Thyroid gland (tissue), 4 donors: Measurements from ENCODE around the gene EIF5. TPM values are rescaled to one million over a fixed set of nuclear protein-coding genes. Genes with fewer than 3 reads are reported as not detected.

Experiments
- DNase-seq, 2 donors: peaks; one replicate each; pipeline ENCODE4 v3.0.0-alpha.2; 2019
- H3K27ac ChIP-seq, 3 donors: fragments of 200-600 bp; sonication (generic); 1 replicate in 2 of 3; 2 replicates in 1 of 3; pipeline ENCODE4 v1.5.1; 2016 to 2019; ENCODE audit warnings: mild to moderate bottlenecking in 1 of 3, moderate library complexity in 1 of 3
- H3K27me3 ChIP-seq: fragments of 200-600 bp; sonication (generic); one replicate; pipeline ENCODE4 v1.5.1; 2019
- H3K36me3 ChIP-seq, 2 donors: fragments of 200-600 bp; sonication (generic); one replicate each; pipeline ENCODE4 v1.5.1; 2016 to 2019
- H3K4me1 ChIP-seq, 2 donors: fragments of 200-600 bp; sonication (generic); one replicate each; pipeline ENCODE4 v1.5.1; 2017 to 2019
- H3K4me3 ChIP-seq, 3 donors: fragments of 200-600 bp; sonication (generic); replicated peaks in 1 of 3; 1 replicate in 2 of 3; 2 replicates in 1 of 3; pipeline ENCODE4 v1.5.1; 2016; ENCODE audit warnings: mild to moderate bottlenecking in 1 of 3
- H3K9me3 ChIP-seq: fragments of 200-600 bp; sonication (generic); one replicate; pipeline ENCODE4 v1.5.1; 2017
- CTCF ChIP-seq, 6 experiments: fragments of 200-600 bp in 3 of 6; fragments of 450-650 bp in 3 of 6; sonication (generic) in 3 of 6; IDR thresholded peaks; one replicate each; pipeline ENCODE4 v1.5.1; 2016 to 2019; ENCODE audit warnings: antibody characterized with exemption in 6 of 6, mild to moderate bottlenecking in 2 of 6, inconsistent platforms in 1 of 6, moderate library complexity in 1 of 6
- POLR2A ChIP-seq, 2 donors: fragments of 450-650 bp; IDR thresholded peaks; one replicate each; pipeline ENCODE4 v1.6.1; 2017; ENCODE audit warnings: antibody characterized with exemption in 2 of 2, mild to moderate bottlenecking in 2 of 2, moderate library complexity in 1 of 2
- WGBS, 2 donors: methylation state at CpG; one replicate each; pipeline ENCODE4 v1.1.5; 2017; 5-methylcytosine and 5-hydroxymethylcytosine counted together
- intact Hi-C: fragments of 100-400 bp; cut with DNase I; formaldehyde crosslinking; loops from one replicate; pipeline ENCODE4 v1.15.1; 2023
- total RNA-seq, 4 donors: library from RNA; depleted of rRNA; stranded (reverse); fragments of >200 nt; gene quantifications; one replicate each; pipeline ENCODE4 v1.2.3, GENCODE V29; 2016

EIF5 gene
- total RNA-seq, 4 donors from 2014 or later: 257 to 428 (median 329) TPM

DNA sequence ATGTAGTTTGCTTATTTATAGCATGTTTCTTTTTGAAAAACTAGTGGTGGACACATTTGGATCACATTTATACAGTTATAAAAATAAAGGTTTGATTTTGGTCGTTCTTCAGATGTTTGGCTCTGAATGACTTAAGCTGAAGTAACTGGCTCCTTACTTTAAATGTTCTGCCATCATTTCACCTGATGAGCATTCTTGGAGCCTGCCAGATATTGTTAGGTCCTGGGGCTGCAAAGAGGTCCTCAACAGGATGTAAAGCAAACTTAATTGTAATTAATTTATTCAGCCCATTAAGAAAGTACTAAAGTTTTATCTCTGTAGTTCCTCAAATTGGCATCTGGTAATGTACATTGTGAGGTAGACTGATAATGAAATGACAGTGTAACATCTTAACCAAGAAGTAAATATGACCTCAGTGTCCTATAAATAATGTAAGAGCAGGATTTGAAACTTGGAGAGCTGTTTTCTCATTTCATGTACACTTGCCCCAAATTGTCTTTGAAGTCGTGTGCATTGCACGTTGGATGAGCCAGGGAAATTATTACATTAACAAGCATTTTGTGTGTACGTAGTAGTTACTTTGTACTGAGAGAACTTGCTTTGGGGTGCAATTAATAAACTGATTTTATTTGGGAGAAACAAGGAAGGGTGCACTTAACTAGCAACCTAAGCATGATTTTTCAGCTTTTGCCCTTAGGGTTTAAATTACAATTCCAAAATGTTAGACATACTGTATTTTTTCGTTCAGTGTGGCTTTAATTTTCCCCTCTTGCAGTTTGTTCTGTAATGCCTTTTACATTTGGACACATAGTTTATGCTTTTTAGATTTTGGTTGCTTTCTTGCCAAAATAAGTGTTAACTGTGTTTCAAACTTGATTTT lies 7.5 kb downstream of the EIF5 start:
- no peak for TF ChIP-seq CTCF (IDR thresholded peaks at IDR 0.05)
- no peak for TF ChIP-seq POLR2A (IDR thresholded peaks at IDR 0.05)
- Histone ChIP-seq H3K36me3 (peaks cover 84 to 85% of the 10 kb centered on the region in 2 donors), H3K4me3 (no peak overlapping the region), H3K27ac (no peak overlapping the region), H3K27me3 (no peaks in the 10 kb centered on the region), H3K4me1 (peaks cover 0 to 3% of the 10 kb centered on the region in 2 donors), H3K9me3 (no peaks in the 10 kb centered on the region)
- intact Hi-C loops: no loop called here
- 79 to 90% methylated on average over 5 of the region's 5 CpGs for WGBS, 2 donors
- DNase-seq: no peak

DNA sequence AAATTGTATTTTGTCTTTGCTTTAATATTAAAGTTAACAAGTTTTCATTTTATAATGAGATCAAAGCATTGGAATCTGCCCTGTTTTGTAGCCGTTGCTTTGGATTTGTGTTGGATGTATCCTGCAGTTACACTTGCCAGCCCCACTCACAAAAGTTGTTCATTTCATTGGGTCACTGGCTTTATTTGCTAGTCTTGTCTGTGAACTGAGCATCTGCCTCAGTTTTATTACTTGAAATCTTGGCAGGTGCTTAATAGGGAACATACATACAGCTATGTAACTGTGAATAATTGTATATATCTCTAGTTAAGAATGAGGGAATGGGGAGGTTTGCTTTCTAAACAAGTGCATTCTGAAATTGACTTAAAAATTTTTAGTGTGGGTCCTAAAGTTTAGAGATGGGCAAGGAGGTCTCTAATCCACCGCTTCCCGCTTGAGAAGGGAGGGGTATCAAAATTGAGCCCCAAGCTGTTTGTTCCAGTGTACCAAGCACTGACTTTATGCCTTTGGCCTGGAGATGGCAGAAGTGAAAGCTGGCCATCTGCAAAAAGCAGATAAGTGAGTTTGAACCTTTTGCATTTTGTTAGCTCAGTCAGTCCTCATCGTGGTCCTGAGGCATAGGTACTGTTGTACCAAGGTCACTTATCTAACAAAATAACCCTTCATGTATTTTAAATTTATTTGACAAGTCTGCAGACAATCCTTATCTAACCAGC lies 9.3 kb downstream of the EIF5 start:
- H3K4me1 ChIP-seq: no peaks in the 10 kb centered on the region
- intact Hi-C loops: no loop called here
- no peaks in the 10 kb centered on the region for H3K27me3 ChIP-seq
- no peak overlapping the region for H3K27ac ChIP-seq
- peaks cover 66 to 67% of the 10 kb centered on the region in 2 donors for H3K36me3 ChIP-seq
- WGBS, 2 donors: 87 to 93% methylated on average over 4 of the region's 4 CpGs
- no peaks in the 10 kb centered on the region for H3K9me3 ChIP-seq
- no peak overlapping the region for H3K4me3 ChIP-seq
- no peak for DNase-seq
- TF ChIP-seq POLR2A (IDR thresholded peaks at IDR 0.05): no peak
- TF ChIP-seq CTCF (IDR thresholded peaks at IDR 0.05): no peak

DNA sequence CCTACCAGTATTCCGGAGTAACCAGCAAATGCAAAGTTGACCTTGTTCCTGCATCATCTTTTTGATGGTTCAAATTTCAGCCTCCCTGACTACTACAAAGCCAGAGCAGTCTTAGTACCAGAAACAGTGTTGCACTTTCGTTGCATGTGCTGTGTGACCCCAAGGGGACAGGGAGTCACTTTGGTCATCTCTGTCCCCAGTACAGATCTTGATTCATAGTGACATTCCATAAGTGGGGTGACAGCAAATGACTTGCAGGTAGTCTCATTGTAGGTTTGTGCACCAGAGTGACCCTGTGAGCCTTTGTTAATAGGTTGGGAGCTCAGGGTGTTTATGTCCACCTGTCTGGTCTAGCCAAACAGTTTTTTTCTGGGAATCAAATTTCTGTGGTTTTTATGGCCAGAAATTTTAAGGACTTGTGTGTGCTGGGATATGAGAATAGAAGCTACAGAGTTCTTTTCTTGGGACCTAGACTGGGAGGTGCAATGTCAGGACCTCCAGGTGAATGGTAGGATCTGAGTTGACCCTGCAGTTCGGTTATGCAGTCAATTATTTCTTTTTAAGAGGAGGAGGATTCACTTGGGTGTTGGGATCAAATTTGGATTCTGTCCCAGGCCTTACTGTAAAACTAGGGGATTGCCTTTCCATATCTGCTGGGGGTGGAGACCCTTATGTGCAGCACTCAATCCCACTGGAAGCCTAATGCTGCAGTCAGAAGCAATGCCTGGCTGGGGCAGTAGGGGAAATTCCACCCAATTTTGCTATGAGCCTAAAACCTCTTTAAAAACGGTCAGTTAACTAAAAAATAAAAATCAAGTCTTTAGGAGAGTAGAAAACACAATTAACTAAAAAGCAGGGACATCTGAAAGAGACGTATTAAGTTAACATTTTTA lies 10.1 kb downstream of the EIF5 start:
- no peak overlapping the region for H3K4me3 ChIP-seq
- no peaks in the 10 kb centered on the region for H3K9me3 ChIP-seq
- WGBS, 2 donors: 90 to 93% methylated on average over 5 of the region's 5 CpGs
- TF ChIP-seq CTCF (IDR thresholded peaks at IDR 0.05) (no peak), POLR2A (IDR thresholded peaks at IDR 0.05) (no peak)
- no peaks in the 10 kb centered on the region for H3K4me1 ChIP-seq
- intact Hi-C loops: no loop called here
- no peak overlapping the region for H3K27ac ChIP-seq
- peaks cover 57 to 59% of the 10 kb centered on the region in 2 donors for H3K36me3 ChIP-seq
- no peak for DNase-seq
- H3K27me3 ChIP-seq: no peaks in the 10 kb centered on the region

- Histone ChIP-seq H3K4me3 (no peak overlapping the region), H3K27me3 (no peaks in the 10 kb centered on the region), H3K36me3 (peaks cover 36 to 37% of the 10 kb centered on the region in 2 donors), H3K4me1 (no peaks in the 10 kb centered on the region), H3K27ac (no peak overlapping the region), H3K9me3 (no peaks in the 10 kb centered on the region)
- TF ChIP-seq POLR2A (IDR thresholded peaks at IDR 0.05): no peak
- TF ChIP-seq CTCF (IDR thresholded peaks at IDR 0.05): no peak
- intact Hi-C loops: no loop called here
- DNase-seq: no peak
- WGBS, 2 donors: 39 to 58% methylated on average over 3 of the region's 3 CpGs
These were observed 12.2 kb downstream of the EIF5 start for GRCh38 chr14:103346286-103346685.
